ENCODE measurements around the gene MELK.

DNA sequence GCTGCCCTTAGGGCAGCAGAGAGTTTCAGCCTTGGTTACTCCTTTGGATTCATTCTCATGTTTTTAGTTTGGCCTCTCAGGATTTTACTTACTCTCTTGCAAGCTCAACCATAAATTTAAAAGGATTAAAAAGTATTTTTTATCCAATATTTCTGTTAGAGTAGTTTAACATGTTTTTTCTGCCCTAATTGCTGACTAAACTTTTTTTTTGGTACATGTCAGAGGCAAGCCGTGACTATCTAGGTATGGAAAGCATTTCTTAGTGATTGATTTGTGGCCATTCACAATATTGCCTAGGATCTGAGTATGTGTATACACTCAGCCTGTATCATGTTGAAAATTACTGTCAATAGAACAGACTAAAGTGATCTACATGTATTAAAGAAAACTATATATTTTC, 92.1 kb downstream of the MELK start:
- TF ChIP-seq POLR2A (IDR thresholded peaks at IDR 0.05) (no peak), CTCF (IDR thresholded peaks at IDR 0.05) (no peak), POLR2AphosphoS5 (IDR thresholded peaks at IDR 0.05) (no peak), EP300 (IDR thresholded peaks at IDR 0.05) (no peak)

Measured in gastroesophageal sphincter (tissue), 3 donors.